Skin epidermis (tissue), 12 donors: ENCODE measurements around the gene TOP1.
A peak's percentile ranks its signal among the peaks of the same experiment; 100 is the strongest.
"Not testable (repeated sequence)": the region's sequence is repeated elsewhere in the genome, so short reads cannot be mapped to it uniquely, and the experiment has no call there.

Experiments
- H3K27ac ChIP-seq, 21 experiments: fragments of 200-600 bp; sonication (generic) in 11 of 21; one replicate each; pipeline ENCODE4 v1.5.0; 2020; ENCODE audit warnings: mild to moderate bottlenecking in 3 of 21, inconsistent platforms in 2 of 21, moderate library complexity in 2 of 21
- H3K4me3 ChIP-seq, 7 experiments: fragments of 200-600 bp; sonication (generic) in 2 of 7; one replicate each; pipeline ENCODE4 v1.5.0; 2020; ENCODE audit warnings: inconsistent platforms in 2 of 7, mild to moderate bottlenecking in 2 of 7, moderate library complexity in 1 of 7

Gene TOP1

DNA sequence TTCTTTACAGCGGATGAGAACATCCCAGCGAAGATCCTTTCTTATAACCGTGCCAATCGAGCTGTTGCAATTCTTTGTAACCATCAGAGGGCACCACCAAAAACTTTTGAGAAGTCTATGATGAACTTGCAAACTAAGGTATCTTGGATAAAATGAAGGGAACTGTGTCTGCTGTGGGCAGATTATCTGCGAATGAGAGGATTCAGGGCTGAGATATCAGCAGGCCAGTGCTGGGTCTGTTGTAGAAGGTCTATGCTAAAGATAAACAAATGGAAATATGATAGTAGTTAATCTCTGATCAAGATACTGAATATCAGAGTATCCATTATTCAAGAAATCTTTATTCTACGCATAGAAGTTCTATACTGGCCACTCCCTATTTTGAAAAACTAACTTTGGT, 89.5 kb downstream of the TOP1 start:
- not testable (repeated sequence) for H3K27ac ChIP-seq, H3K4me3 ChIP-seq

DNA sequence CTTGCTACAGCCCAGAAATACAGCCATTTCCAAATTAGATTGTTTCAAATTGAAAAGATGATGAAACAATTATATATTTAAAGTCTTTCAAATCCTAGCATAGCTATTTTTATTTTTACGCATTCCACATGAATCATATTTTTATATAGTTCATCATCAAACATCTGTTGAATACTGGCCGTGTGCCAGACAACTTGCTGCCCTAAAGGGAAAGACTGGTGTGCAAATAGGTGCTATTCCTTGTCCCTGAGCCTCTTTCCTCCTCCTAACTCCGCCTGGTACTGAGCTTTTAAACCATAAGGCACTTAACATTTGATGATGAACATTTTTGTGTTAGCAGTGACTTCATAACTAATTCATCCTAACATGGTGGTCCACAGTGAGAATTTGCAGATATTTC, 90.0 kb downstream of the TOP1 start:
- no peak overlapping the region for H3K27ac ChIP-seq

DNA sequence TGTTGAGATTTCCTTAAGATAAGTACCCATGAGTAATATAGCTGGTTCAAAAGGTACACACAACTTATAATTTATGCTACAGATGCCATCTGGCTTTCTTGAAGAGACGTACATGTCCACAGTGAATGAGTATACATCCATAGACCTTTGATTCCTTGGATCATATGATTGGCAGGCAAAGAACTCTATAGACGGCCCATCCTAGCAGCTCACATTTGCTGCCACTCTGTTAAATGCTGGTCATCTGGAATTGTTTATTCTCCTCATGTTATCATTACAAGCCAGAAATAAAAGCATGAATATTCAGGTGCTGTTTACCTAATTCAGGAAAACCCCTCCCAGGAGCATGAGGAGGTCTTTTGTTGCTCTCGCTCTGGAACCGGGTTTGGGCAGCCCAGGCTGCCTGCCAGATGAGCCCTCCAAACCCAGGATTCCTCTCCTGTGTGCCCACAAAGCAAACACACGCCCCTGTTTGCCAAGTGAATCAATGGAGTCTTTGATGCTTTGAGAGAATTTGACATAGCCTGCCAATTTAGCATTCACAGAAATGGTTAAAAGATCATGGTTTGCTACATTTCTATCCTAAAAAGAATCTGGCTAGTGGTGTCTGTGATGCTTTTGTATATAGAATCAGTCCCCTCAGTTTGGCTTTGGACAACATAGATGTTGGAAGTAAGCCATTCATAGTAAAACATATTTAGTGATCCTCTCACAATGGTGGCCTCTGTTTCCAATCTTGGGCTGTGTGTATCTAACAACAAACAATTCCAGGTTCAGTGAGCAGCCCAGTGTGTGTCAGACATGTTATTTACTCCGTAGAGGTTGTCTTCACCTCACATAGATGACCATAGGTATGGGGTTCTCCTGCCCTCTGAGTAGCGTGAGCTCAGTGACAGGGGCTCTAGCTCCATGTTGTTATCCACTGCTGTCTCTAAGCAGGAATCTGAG, 91.3 kb downstream of the TOP1 start:
- Histone ChIP-seq H3K27ac (no peak overlapping the region), H3K4me3 (no peak overlapping the region)

More for the DNA sequence above, 90.0 kb downstream of the TOP1 start:
- H3K4me3 ChIP-seq = no peak overlapping the region

DNA sequence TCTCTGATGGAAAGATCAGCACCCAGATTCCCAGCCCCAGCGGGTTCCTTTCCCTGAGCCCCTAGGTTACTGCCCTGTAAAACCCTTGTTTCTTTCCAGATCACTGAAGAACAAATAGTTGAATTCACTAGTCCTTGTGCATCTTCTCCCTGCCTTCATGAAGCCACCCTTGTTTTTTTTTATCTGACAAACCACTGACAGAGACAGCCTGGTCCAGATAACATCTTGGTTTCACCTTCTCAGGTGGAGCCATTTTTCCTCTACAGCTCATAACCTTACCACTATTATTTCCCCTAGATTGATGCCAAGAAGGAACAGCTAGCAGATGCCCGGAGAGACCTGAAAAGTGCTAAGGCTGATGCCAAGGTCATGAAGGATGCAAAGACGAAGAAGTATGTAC, 92.8 kb downstream of the TOP1 start:
- Histone ChIP-seq H3K27ac (no peak overlapping the region), H3K4me3 (no peak overlapping the region)

DNA sequence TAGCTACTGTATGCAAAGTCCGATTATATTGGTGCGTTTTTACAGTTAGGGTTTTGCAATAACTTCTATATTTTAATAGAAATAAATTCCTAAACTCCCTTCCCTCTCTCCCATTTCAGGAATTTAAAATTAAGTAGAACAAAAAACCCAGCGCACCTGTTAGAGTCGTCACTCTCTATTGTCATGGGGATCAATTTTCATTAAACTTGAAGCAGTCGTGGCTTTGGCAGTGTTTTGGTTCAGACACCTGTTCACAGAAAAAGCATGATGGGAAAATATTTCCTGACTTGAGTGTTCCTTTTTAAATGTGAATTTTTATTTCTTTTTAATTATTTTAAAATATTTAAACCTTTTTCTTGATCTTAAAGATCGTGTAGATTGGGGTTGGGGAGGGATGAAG, 95.0 kb downstream of the TOP1 start:
- Histone ChIP-seq H3K27ac (no peak overlapping the region), H3K4me3 (no peak overlapping the region)

DNA sequence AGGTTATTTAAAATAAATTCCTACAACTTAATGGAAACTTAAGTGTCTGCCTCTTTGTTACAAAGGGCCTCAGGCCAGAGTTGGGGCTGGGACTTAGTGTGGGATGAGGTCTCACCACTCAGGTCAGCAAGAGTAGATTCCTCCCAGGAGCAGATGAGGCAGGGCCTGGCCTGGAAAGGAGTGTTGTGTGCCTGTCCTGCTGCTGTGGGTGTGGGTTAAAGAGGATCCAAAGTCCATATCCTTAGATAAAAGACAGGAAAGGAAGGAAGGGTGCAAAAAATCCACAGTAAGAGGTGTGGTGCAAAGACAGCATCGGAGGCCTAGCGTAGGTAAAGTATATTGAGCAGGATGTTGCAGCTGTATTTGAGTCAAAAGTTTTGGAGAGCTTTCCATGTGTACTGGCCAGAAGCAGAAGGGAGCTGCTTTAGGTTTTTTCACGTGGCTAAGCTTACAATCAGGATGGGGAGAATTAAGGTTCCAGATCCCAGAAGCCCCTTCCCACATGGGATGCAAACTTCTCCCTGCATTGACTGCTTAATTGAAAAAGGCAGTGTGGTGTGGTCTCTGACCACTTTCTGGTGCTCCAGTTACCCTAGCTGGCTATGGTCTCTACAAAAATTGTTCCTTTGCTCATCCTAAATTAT, 96.0 kb downstream of the TOP1 start:
- H3K4me3 ChIP-seq = no peak overlapping the region
- H3K27ac ChIP-seq = peak overlapping the region in 1 of 21 experiments; percentile 17

DNA sequence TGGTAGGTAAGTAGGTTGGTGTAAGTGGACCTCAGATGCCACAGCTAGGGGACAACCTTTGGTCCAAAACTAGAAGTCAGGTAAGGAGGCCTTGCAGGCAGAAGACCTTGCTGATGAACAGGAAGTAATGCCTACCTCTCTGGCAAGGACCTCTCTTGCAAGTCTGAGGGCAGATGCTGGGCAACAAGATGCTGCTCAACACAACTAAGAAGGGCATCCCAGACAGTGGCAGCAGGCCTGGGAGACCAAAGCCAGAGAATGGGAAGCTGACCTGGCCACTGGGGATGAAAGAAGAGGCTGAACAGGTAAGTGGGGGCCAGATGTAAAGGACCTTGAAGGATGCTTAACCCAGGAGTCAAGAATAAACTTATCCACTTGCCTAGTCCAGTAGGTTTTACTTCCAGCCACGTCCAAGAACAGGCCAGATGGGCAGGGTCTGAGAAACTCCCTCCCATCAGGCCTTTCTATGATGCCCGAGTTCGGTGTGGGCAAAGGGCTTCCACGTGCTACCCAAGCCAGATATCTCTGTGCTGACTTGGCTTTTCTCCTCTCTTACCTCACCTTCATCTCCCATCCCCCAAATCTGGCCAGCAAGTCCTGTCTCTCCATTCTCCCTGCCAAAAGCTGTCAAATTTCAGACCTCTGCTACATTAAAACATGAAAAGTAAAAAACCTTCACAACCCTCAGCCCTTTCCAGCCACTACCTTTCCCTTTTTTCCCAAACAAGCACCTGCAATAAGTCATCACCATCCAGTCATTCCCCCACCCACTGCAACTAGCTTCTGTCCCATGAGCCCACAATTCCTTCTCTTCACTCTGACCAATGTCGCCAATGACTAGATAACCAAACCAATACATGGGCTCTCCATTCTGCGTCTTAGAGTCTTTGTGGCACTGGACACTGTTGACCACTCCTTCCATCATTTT, 97.2 kb downstream of the TOP1 start:
- H3K27ac ChIP-seq = peak overlapping the region in 1 of 21 experiments; percentile 1

DNA sequence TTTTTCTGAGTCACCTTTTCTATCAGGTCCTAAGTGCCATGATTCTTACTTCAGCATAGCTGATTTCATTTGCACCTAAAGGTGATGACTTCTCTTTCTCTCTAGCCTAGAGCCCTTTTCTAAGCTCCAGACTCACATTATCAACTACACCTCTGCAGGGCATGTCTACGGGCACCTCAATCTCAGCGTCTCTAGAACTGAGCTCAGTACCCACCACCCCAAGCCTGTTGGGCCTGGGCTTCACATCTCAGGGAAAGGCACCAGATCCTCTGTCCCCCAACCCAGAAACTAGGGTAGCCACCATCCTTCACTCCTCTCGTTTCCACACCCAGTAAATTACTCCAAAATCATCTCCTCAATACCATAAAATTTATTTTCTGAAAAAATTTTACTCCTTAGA, 98.1 kb downstream of the TOP1 start:
- Histone ChIP-seq H3K4me3 (no peak overlapping the region), H3K27ac (no peak overlapping the region)

More for the DNA sequence above, 97.2 kb downstream of the TOP1 start:
- H3K4me3 ChIP-seq = no peak overlapping the region

DNA sequence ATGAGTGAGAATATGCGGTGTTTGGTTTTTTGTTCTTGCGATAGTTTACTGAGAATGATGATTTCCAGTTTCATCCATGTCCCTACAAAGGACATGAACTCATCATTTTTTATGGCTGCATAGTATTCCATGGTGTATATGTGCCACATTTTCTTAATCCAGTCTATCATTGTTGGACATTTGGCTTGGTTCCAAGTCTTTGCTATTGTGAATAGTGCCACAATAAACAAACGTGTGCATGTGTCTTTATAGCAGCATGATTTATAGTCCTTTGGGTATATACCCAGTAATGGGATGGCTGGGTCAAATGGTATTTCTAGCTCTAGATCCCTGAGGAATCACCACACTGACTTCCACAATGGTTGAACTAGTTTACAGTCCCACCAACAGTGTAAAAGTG, 99.7 kb downstream of the TOP1 start:
- not testable (repeated sequence) for H3K4me3 ChIP-seq, H3K27ac ChIP-seq

DNA sequence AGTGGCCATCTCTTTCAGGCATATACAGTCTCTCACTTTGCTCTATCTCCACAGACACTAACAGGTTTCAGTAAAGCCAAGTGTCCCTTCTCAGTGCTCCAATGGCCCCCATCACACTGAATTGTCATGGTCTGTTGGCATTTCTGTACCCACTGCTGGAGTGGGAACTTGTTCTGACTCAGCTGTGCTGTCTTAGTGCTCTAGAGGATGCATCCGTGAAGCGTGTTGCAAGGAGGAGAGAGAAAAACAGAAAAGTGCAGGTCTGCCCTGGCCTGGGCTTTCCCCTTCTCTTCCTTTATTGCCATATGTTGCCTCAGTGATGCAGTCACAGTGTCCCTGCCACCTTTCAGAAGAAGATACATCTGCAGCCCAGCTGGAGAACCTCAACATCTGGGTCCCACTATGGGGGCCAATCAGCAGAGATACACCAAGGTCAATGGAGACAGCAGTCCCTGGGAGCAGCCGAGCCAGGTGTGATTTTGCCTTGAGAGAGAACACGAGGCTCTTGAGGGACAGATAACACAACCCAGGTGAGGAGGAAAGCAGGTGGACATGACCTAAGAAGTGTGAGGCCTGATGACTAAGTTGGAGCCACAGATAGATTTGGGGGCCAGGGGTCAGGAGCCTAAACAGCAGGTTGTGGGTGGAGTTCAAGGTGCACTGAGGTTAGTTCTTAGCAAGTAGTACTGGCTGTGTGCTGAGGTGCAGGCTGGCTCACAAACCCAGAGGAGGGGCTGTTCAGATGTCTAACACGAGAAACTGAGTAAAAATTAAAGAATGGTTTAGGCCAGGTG, 103.2 kb downstream of the TOP1 start:
- H3K4me3 ChIP-seq = no peak overlapping the region
- peak overlapping the region in 3 of 21 experiments; percentile 3 to 24 (median 21) for H3K27ac ChIP-seq

DNA sequence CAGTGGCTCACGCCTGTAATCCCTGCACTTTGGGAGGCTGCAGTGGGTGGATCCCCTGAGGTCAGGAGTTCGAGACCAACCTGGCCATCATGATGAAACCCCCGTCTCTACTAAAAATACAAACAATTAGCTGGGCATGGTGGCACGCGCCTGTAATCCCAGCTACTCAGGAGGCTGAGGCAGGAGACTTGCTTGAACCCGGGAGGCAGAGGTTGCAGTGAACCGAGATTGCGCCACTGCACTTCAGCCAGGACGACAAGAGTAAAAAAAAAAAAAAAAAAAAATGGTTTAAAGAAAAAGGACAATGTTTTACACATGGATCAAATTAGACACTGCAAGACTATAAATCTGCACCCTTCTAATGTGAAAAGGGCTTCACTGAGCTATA, 103.8 kb downstream of the TOP1 start:
- not testable (repeated sequence) for H3K4me3 ChIP-seq
- peak overlapping the region in 1 of 21 experiments; percentile 21 for H3K27ac ChIP-seq

DNA sequence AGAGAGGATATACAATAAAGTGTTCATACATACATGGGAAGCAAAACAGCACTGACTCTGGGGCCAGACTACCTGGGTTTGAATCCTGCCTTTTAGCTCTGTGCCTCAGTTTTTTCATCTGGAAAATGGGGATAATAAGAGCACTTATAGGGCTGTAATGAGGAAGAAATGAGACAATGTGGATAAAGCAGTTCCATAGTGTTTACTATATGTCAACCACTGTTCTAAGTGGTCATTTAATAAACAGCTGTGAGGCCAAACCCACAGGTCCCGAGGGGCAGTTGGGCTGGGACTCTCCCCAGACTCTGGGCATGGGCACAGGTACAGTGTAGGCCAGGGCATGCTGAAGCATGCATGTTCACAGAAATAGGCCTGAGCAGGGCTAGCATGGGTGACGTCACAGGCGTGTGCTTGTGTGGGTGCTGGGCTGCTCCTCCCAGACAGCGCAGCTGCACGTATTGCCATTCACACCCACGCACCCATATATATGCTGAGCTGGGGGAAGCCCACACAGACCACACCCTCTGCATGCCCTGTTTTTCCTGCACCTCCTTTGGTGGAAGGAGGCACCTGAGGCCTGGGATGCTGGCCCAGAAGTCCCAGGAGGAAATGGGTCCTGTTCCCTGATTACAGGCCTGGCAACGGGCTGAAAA, 105.2 kb downstream of the TOP1 start:
- no peak overlapping the region for H3K4me3 ChIP-seq
- peak overlapping the region in 15 of 21 experiments; percentile 1 to 97 (median 67) for H3K27ac ChIP-seq

DNA sequence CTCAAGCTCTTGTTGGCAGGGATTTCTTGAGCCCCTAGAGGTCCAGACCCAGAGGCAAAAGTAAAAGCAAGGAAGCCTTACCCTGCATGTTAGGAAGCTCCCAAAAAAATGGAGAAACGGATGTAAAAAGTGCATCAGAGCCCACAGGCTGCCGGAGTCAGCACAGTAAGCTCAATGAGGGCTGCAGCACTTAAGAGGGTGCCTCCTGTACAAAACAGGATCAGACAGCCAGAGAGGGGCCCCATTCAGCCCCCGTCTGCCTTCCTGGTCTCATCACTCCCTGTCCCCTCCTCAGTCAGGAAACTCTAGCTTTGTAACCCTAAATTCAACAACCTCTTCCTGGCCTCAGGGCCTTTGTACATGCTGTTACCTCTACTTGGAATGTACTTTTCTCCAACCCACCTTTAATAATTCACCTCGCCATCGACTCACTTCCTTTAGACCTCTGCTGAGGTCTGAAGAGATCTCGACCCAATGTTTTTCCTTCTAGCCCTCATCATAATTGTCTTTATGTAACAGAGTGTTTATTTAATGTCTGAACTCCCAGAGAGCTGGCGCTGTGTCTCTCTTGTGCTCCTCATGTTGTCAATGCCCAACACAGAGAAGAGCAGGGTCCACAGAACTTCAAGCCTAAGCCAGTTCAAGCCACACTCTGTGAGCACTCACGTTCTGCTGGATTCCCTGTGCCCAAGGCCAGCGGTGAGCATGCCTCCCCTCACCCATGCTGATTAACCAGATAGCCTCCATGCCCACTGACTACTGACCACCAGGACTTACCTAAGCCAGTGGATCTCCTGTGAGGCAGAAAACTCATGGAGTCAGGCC, 106.0 kb downstream of the TOP1 start:
- no peak overlapping the region for H3K4me3 ChIP-seq
- peak overlapping the region in 19 of 21 experiments; percentile 1 to 97 (median 59) for H3K27ac ChIP-seq

DNA sequence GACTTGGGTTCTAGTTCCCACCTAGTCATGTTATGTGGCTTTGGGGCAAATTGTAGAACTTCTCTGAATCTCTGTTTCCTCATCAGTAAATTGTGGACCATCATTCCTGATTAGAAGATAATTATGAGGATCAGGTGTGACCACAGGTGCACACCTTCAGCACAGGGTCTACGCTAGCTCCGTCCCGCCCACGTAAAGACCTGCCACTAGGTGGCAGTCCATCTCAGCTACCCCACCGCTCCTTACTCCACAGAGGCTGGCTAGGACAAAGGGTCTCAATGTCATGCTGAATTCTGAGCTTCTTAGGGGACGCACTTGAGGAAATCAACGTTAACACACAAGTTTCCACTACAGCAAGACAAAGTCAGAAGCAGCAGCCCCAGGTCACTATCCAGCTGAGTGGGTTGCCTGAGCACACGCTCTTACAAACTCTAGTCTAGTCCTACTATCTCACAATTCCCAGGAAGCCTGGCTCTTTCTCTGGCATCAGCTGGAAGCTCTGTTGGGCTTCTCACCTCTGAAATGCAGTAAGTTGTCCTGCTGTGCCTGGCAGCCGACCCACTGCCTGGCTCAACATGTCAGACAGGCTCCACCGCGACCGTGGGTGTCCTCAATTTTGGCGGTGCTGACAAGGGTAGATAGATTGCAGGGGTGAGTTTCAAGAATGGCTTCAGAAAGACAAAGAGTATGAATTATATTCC, 106.7 kb downstream of the TOP1 start:
- Histone ChIP-seq H3K27ac (peak overlapping the region in 17 of 21 experiments; percentile 1 to 97 (median 67)), H3K4me3 (no peak overlapping the region)

DNA sequence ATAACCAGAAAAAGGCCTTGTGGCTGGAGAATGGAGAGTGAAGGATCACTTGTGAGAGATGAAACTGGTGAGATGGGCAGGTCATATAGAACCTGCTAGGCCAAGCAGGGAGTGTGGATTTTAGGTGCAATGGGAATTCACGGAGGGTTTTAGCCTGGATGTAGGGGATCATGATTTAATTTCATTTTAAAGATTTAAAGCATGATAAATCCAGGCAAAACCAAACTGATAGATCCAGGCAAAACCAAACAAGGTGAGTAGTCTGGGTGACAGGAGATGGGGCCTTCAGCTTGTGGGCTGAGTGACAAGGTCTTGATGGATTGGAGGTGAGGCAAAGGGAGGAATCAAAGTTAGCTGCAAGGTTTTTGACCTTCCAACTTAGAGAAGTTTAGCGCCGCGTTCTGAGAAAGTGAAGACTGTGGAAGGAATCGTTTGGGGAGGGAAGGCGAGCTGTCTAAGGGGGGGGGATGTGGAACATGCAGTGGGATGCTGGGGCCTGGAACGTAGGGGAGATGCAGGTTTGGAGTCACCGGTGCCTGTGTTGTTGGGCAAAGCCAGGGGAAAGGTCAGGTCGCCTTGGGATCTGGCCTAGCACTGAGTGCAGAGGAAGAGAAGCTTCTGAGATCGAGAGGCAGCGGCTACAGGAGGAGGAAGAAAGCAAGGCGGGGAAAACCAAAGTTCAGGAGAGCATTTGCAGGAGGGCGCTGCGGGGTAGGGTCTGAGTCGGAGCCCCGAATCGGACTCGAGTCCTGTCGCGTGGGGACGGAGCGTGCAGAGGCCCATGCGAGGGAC, 107.5 kb downstream of the TOP1 start:
- Histone ChIP-seq H3K27ac (peak overlapping the region in 19 of 21 experiments; percentile 91 to 97 (median 96)), H3K4me3 (peak overlapping the region; percentile 67 to 94 (median 84))
